ENCODE results near the gene MIS12.

DNA sequence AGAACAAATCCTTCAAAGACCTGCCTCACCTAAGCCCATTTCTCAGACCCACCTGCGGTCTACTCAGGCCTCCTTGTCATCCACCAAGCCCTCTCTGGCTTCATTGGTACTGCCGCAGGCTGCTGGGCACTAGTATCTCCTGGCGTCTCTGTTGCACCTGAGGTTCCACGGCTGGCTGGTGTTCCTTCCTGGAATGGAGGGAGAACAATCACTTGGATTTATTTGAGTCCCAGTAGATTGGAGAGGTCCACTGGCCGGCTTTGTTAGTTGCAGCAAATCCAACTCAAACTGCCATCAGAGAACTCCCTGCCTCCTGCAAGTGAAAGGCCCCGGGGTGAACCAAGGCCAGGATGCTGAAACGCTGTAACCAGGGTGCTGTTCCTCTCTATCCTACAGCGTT lies 15.3 kb downstream of the MIS12 start:
- TF ChIP-seq, protein P1, sequence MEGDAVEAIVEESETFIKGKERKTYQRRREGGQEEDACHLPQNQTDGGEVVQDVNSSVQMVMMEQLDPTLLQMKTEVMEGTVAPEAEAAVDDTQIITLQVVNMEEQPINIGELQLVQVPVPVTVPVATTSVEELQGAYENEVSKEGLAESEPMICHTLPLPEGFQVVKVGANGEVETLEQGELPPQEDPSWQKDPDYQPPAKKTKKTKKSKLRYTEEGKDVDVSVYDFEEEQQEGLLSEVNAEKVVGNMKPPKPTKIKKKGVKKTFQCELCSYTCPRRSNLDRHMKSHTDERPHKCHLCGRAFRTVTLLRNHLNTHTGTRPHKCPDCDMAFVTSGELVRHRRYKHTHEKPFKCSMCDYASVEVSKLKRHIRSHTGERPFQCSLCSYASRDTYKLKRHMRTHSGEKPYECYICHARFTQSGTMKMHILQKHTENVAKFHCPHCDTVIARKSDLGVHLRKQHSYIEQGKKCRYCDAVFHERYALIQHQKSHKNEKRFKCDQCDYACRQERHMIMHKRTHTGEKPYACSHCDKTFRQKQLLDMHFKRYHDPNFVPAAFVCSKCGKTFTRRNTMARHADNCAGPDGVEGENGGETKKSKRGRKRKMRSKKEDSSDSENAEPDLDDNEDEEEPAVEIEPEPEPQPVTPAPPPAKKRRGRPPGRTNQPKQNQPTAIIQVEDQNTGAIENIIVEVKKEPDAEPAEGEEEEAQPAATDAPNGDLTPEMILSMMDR (IDR thresholded peaks at IDR 0.05; ENCODE audit: low read depth, low read length) = no peak
- no peak for TF ChIP-seq EZH2phosphoT487 (IDR thresholded peaks at IDR 0.05; ENCODE audit: low read depth)

Data from OCI-LY3 (cell line).